ENCODE data around the gene SLC23A2.

SLC23A2 gene

DNA sequence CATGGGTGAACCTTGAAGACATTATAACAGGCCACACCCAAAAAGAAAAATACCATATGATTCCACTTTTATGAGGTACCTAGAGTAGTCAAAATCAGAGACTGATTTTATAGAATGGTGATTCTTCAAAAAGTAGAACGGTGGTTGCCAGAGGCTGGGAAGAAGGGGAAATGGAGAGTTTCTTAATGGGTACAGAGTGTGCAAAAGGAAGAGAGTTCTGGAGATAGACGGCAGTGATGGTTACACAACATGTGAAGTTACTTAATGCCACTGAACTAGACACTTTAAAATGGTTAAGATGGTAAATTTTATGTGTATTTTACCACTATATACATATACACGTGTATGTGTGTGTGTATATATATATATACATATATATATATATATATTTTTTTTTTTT, 198.8 kb downstream of the SLC23A2 start:
- no peaks in the 10 kb centered on the region for H3K27me3 Mint-ChIP-seq
- peaks cover 24% of the 10 kb centered on the region for H3K4me1 Mint-ChIP-seq
- peaks cover 42% of the 10 kb centered on the region for H3K36me3 Mint-ChIP-seq (ENCODE audit: low read depth)
- DNase-seq (no peak), ATAC-seq (no peak)
- H3K4me3 Mint-ChIP-seq = no peak overlapping the region
- no peaks in the 10 kb centered on the region for H3K9me3 Mint-ChIP-seq
- no peak overlapping the region for H3K27ac Mint-ChIP-seq

All from activated naive CD8-positive, alpha-beta T cell treated with anti-CD3 and anti-CD28 coated beads, Interleukin-2, amount 50 U/mL, for 24 hours (primary cell).